ENCODE measurements around the gene PARD3.

Gene PARD3

GRCh38 chr10:34081347-34081743 is 733.8 kb downstream of the PARD3 start:
- no peak overlapping the region for H3K4me3 ChIP-seq (ENCODE audit: control insufficient read depth, low read depth, low read length)
- TF ChIP-seq, protein P1, sequence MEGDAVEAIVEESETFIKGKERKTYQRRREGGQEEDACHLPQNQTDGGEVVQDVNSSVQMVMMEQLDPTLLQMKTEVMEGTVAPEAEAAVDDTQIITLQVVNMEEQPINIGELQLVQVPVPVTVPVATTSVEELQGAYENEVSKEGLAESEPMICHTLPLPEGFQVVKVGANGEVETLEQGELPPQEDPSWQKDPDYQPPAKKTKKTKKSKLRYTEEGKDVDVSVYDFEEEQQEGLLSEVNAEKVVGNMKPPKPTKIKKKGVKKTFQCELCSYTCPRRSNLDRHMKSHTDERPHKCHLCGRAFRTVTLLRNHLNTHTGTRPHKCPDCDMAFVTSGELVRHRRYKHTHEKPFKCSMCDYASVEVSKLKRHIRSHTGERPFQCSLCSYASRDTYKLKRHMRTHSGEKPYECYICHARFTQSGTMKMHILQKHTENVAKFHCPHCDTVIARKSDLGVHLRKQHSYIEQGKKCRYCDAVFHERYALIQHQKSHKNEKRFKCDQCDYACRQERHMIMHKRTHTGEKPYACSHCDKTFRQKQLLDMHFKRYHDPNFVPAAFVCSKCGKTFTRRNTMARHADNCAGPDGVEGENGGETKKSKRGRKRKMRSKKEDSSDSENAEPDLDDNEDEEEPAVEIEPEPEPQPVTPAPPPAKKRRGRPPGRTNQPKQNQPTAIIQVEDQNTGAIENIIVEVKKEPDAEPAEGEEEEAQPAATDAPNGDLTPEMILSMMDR (conservative IDR thresholded peaks at IDR 0.05; ENCODE audit: control insufficient read depth, insufficient read depth, low read depth, low read length), result no peak
- DNase-seq (ENCODE audit: low read depth), result no peak

DNA sequence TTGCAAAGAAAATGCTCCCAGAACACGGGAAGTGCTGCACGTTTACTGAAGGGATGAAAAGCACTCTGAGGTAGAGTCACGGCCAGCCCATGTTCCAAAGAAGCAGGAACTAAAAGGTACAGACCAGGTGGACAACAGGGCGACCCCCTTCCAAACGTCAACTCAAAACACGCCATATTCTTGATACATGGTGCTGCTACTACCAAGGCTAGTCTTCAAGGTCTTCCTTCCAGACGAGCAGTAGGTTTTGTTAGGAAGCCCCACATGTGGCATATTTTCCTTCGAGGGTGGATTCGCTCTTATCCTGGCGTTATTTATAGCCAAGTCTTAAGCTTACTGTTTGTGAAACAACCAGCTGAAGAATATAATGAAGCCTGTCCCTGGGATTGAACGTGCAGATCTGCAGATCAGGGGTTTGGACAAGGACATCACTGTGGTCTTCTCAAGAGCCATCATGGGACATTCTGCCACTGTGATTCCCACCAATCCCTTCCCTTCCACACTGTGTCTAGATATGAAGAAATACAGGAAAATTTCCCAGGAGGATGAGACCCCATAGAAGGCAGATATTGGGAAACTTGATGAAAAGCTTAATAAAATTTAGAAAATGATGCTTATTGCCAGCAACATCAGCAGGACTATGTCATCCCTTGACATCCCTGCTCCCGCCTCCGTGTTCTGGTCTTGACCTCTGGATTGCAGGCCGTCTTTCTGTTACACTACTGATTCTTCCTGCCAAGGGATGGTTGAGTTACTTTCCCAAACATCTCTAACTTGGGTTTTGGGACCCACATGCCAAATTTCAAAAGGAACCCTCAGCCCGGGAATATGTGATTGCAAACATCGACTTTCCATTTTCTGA is 734.4 kb downstream of the PARD3 start:
- TF ChIP-seq, protein P1 (conservative IDR thresholded peaks at IDR 0.05; ENCODE audit: control insufficient read depth, insufficient read depth, low read depth, low read length), result no peak
- H3K4me3 ChIP-seq (ENCODE audit: control insufficient read depth, low read depth, low read length), result no peak overlapping the region
- DNase-seq (ENCODE audit: low read depth), result peak; percentile 45

GRCh38 chr10:34079702-34080484 is 735.2 kb downstream of the PARD3 start:
- no peak overlapping the region for H3K4me3 ChIP-seq (ENCODE audit: control insufficient read depth, low read depth, low read length)
- TF ChIP-seq, protein P1 (conservative IDR thresholded peaks at IDR 0.05; ENCODE audit: control insufficient read depth, insufficient read depth, low read depth, low read length), result no peak
- no peak for DNase-seq (ENCODE audit: low read depth)

DNA sequence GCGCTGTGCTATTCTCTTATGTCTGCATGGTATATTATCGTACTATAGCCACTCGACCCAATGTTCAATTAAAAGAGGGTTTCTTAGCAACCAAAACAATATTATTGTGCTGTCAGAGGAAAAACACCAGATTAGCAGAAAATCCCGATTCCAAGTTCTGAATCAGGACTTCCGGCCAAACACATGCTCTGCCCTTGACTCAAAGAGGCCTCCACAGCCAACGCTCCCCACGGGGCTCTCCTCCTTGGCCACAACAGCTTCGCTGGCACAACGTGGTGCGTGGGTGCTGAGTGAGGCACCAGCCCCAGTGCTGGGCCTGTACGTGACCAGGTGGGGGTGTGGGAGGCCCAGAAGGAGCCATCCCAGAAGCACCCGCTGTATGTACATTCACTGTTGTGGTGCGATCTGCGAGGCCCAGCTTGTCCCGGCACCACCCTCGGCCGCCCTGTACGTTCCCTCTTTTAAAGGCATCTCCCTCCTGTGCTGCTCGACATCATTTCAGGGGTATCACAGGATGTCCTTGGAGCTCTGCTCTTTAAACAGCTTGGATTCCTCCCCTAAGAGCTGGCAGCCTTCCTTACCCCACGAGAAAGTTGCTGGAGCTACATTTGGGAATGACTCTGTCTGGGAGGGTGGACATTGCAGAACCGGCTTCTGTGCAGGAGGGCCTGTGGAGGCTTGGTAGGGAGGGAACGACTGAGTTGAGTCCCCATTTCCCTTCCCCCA is 736.2 kb downstream of the PARD3 start:
- peak; percentile 82 for DNase-seq (ENCODE audit: low read depth)
- TF ChIP-seq, protein P1 (conservative IDR thresholded peaks at IDR 0.05; ENCODE audit: control insufficient read depth, insufficient read depth, low read depth, low read length), result no peak
- H3K4me3 ChIP-seq (ENCODE audit: control insufficient read depth, low read depth, low read length), result no peak overlapping the region

DNA sequence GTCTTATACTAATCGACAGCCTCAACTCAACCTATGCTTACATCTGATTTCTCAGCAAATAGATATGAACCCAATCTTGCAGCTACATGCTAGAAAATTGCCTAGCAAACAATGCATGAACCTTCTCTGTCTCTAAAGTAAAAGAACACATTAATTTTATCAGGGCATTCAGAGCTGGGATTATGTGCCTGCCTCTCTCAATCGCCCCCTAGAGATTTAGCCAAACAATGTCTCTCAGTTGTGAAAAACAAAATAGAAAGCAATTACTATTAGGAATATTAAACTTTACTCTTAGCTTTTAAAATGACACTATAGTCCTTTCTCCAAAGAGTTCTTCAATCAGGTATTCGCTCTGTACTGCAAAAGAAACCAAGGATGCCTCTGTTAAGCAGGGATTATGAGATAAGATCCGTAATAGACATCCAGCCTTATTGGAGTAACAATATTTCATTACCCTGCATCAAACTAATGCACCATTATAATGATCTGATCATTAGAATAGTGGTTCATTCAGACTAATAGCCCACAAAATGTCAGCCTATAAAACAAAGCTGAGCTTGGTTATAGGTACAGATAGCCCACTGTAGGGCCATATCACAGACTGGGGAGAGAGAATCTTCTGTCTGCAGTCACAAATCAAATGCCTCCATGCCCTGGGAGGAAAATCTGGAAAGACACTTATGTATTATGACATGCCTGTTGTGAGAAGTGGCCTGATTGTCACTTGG is 736.9 kb downstream of the PARD3 start:
- no peak for DNase-seq (ENCODE audit: low read depth)
- H3K4me3 ChIP-seq (ENCODE audit: control insufficient read depth, low read depth, low read length), result no peak overlapping the region
- TF ChIP-seq, protein P1 (conservative IDR thresholded peaks at IDR 0.05; ENCODE audit: control insufficient read depth, insufficient read depth, low read depth, low read length), result peak; percentile 10

- TF ChIP-seq, protein P1 (conservative IDR thresholded peaks at IDR 0.05; ENCODE audit: control insufficient read depth, insufficient read depth, low read depth, low read length), result no peak
- H3K4me3 ChIP-seq (ENCODE audit: control insufficient read depth, low read depth, low read length), result no peak overlapping the region
- DNase-seq (ENCODE audit: low read depth), result no peak
These were observed 738.7 kb downstream of the PARD3 start for GRCh38 chr10:34076443-34076842.

Measured in fibroblast of mammary gland (primary cell).